Right atrium auricular region (tissue), 2 donors: ENCODE measurements around the gene GSTM3. TPM values are rescaled to one million over a fixed set of nuclear protein-coding genes. Genes with fewer than 3 reads are reported as not detected.
A peak's percentile ranks its signal among the peaks of the same experiment; 100 is the strongest.
"Not testable (repeated sequence)": the region's sequence is repeated elsewhere in the genome, so short reads cannot be mapped to it uniquely, and the experiment has no call there.

Experiments used
- DNase-seq: peaks from one replicate; pipeline ENCODE4 v3.0.0-alpha.2; 2019; ENCODE audit warnings: low spot score
- H3K27ac ChIP-seq, 2 donors: fragments of 200-600 bp; sonication (generic); 1 replicate in 1 of 2; 2 replicates in 1 of 2; pipeline ENCODE4 v1.5.1; 2016 to 2019
- H3K27me3 ChIP-seq, 2 donors: fragments of 200-600 bp; sonication (generic); one replicate each; pipeline versions ENCODE4 v1.5.1 to v1.6.0; 2017 to 2019
- H3K36me3 ChIP-seq: fragments of 200-600 bp; sonication (generic); one replicate; pipeline ENCODE4 v1.5.1; 2016
- H3K4me1 ChIP-seq, 2 donors: fragments of 200-600 bp; sonication (generic); one replicate each; pipeline versions ENCODE4 v1.5.1 to v1.6.0; 2017 to 2019
- H3K4me3 ChIP-seq, 2 donors: fragments of 200-600 bp; sonication (generic); 1 replicate in 1 of 2; 2 replicates in 1 of 2; pipeline ENCODE4 v1.5.1; 2017 to 2019; ENCODE audit warnings: mild to moderate bottlenecking in 1 of 2, moderate library complexity in 1 of 2
- H3K9me3 ChIP-seq, 2 donors: fragments of 200-600 bp; sonication (generic); one replicate each; pipeline ENCODE4 v1.5.1; 2019
- total RNA-seq, 2 donors: library from RNA; depleted of rRNA; stranded (reverse); fragments of >200 nt; gene quantifications; one replicate each; pipeline ENCODE4 v1.1.0, GENCODE V29; 2016
- TF ChIP-seq, protein P1 (sequence below), 2 donors: fragments of 200-600 bp; sonication (generic); IDR thresholded peaks; one replicate each; pipeline ENCODE4 v1.5.1; 2019; ENCODE audit warnings: antibody characterized with exemption in 2 of 2

GSTM3 gene
- total RNA-seq, 2 donors from 2014 or later: 121 to 197 TPM

- H3K27me3 ChIP-seq: no peaks in the 10 kb centered on the region
- H3K27ac ChIP-seq: no peak overlapping the region
- TF ChIP-seq, protein P1, sequence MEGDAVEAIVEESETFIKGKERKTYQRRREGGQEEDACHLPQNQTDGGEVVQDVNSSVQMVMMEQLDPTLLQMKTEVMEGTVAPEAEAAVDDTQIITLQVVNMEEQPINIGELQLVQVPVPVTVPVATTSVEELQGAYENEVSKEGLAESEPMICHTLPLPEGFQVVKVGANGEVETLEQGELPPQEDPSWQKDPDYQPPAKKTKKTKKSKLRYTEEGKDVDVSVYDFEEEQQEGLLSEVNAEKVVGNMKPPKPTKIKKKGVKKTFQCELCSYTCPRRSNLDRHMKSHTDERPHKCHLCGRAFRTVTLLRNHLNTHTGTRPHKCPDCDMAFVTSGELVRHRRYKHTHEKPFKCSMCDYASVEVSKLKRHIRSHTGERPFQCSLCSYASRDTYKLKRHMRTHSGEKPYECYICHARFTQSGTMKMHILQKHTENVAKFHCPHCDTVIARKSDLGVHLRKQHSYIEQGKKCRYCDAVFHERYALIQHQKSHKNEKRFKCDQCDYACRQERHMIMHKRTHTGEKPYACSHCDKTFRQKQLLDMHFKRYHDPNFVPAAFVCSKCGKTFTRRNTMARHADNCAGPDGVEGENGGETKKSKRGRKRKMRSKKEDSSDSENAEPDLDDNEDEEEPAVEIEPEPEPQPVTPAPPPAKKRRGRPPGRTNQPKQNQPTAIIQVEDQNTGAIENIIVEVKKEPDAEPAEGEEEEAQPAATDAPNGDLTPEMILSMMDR (IDR thresholded peaks at IDR 0.05): no peak
- H3K4me3 ChIP-seq: no peak overlapping the region
- H3K4me1 ChIP-seq: peaks cover 0 to 17% of the 10 kb centered on the region in 2 donors
- no peaks in the 10 kb centered on the region for H3K36me3 ChIP-seq
- DNase-seq: no peak
- no peaks in the 10 kb centered on the region for H3K9me3 ChIP-seq
Observed at GRCh38 chr1:109768820-109769219, 28.0 kb upstream of the GSTM3 start.

GRCh38 chr1:109768335-109768650 is 27.5 kb upstream of the GSTM3 start:
- no peaks in the 10 kb centered on the region for H3K36me3 ChIP-seq
- peaks cover 0 to 16% of the 10 kb centered on the region in 2 donors for H3K4me1 ChIP-seq
- no peaks in the 10 kb centered on the region for H3K27me3 ChIP-seq
- DNase-seq: no peak
- H3K4me3 ChIP-seq: no peak overlapping the region
- H3K9me3 ChIP-seq: no peaks in the 10 kb centered on the region
- TF ChIP-seq, protein P1 (IDR thresholded peaks at IDR 0.05): no peak
- H3K27ac ChIP-seq: no peak overlapping the region

GRCh38 chr1:109767637-109768334 is 26.9 kb upstream of the GSTM3 start:
- DNase-seq: no peak
- TF ChIP-seq, protein P1 (IDR thresholded peaks at IDR 0.05): no peak
- H3K9me3 ChIP-seq: no peaks in the 10 kb centered on the region
- peak overlapping the region in 1 of 2 donors; percentile 61 for H3K27ac ChIP-seq
- peaks cover 0 to 16% of the 10 kb centered on the region in 2 donors for H3K4me1 ChIP-seq
- no peaks in the 10 kb centered on the region for H3K36me3 ChIP-seq
- H3K27me3 ChIP-seq: no peaks in the 10 kb centered on the region
- no peak overlapping the region for H3K4me3 ChIP-seq

DNA sequence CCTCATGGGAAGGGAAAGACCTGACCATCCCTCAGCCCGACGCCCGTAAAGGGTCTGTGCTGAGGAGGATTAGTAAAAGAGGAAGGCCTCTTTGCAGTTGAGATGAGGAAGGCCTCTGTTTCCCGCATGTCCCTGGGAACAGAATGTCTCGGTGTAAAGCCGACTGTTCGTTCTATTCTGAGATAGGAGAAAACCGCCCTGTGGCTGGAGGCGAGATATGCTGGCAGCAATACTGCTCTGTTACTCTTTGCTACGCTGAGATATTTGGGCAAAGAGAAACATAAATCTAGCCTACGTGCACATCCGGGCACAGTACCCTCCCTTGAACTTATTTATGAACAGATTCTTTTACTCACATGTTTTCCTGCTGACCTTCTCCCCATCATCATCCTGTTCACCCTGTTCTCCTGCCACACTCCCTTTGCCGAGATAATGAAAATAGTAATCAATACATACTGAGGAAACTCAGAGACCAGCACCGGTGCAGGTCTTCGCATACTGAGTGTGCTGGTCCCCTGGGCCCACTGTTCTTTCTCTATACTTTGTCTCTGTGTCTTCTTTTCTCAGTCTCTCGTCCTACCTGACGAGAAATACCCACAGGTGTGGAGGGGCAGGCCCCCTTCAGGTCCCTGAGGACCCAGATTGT is 26.3 kb upstream of the GSTM3 start:
- H3K4me1 ChIP-seq: peaks cover 0 to 16% of the 10 kb centered on the region in 2 donors
- peak overlapping the region; percentile 31 to 61 for H3K27ac ChIP-seq

GRCh38 chr1:109765896-109766615 is 25.2 kb upstream of the GSTM3 start:
- Histone ChIP-seq H3K36me3 (no peaks in the 10 kb centered on the region), H3K27ac (no peak overlapping the region)
- TF ChIP-seq, protein P1 (IDR thresholded peaks at IDR 0.05): no peak

More for the DNA sequence above, 26.3 kb upstream of the GSTM3 start:
- H3K36me3 ChIP-seq, DNase-seq, H3K4me3 ChIP-seq, H3K27me3 ChIP-seq, H3K9me3 ChIP-seq: not testable (repeated sequence)

GRCh38 chr1:109765483-109765815 is 24.6 kb upstream of the GSTM3 start:
- H3K4me1 ChIP-seq: peaks cover 0 to 16% of the 10 kb centered on the region in 2 donors
- H3K27me3 ChIP-seq: no peaks in the 10 kb centered on the region
- H3K4me3 ChIP-seq: no peak overlapping the region
- DNase-seq: no peak
- no peaks in the 10 kb centered on the region for H3K36me3 ChIP-seq
- H3K27ac ChIP-seq: no peak overlapping the region
- TF ChIP-seq, protein P1 (IDR thresholded peaks at IDR 0.05): no peak
- H3K9me3 ChIP-seq: no peaks in the 10 kb centered on the region

More at GRCh38 chr1:109765896-109766615, 25.2 kb upstream of the GSTM3 start:
- H3K4me3 ChIP-seq: no peak overlapping the region
- H3K9me3 ChIP-seq: no peaks in the 10 kb centered on the region
- no peaks in the 10 kb centered on the region for H3K27me3 ChIP-seq
- H3K4me1 ChIP-seq: peaks cover 0 to 16% of the 10 kb centered on the region in 2 donors
- no peak for DNase-seq
